Measurements from ENCODE around the gene IZUMO4.

The IZUMO4 gene

GRCh38 chr19:2051773-2052704, 44.7 kb upstream of the IZUMO4 start:
- Histone ChIP-seq H3K4me3 (peak overlapping the region; percentile 100), H3K9me3 (no peaks in the 10 kb centered on the region), H3K27ac (peak overlapping the region; percentile 97 to 100), H3K4me1 (peaks cover 10 to 57% (median 47%) of the 10 kb centered on the region in 4 donors), H3K27me3 (no peaks in the 10 kb centered on the region), H3K36me3 (peaks cover 0 to 13% (median 10%) of the 10 kb centered on the region in 3 donors)
- no peak for DNase-seq
- intact Hi-C loops (cut with DNase I; ENCODE audit: low total_unique reads): no loop called here
- no peak for TF ChIP-seq CTCF (IDR thresholded peaks at IDR 0.05)

GRCh38 chr19:2053601-2054389, 42.9 kb upstream of the IZUMO4 start:
- Histone ChIP-seq H3K4me1 (peaks cover 2 to 55% (median 34%) of the 10 kb centered on the region in 4 donors), H3K4me3 (no peak overlapping the region), H3K36me3 (peaks cover 0 to 6% (median 5%) of the 10 kb centered on the region in 3 donors), H3K27ac (no peak overlapping the region), H3K9me3 (no peaks in the 10 kb centered on the region), H3K27me3 (no peaks in the 10 kb centered on the region)
- peak; percentile 54 to 72 for DNase-seq
- TF ChIP-seq CTCF (IDR thresholded peaks at IDR 0.05): no peak
- intact Hi-C loops (cut with DNase I; ENCODE audit: low total_unique reads): no loop called here

GRCh38 chr19:2054763-2055162, 42.0 kb upstream of the IZUMO4 start:
- TF ChIP-seq CTCF (IDR thresholded peaks at IDR 0.05): no peak
- H3K4me3 ChIP-seq: no peak overlapping the region
- no peaks in the 10 kb centered on the region for H3K9me3 ChIP-seq
- peaks cover 2 to 56% (median 34%) of the 10 kb centered on the region in 4 donors for H3K4me1 ChIP-seq
- DNase-seq: no peak
- H3K36me3 ChIP-seq: no peaks in the 10 kb centered on the region
- intact Hi-C loops (cut with DNase I; ENCODE audit: low total_unique reads): no loop called here
- H3K27ac ChIP-seq: no peak overlapping the region
- H3K27me3 ChIP-seq: no peaks in the 10 kb centered on the region

GRCh38 chr19:2055931-2056836, 40.5 kb upstream of the IZUMO4 start:
- peaks cover 10 to 69% (median 46%) of the 10 kb centered on the region in 4 donors for H3K4me1 ChIP-seq
- H3K4me3 ChIP-seq: peak overlapping the region; percentile 38 to 47
- no peaks in the 10 kb centered on the region for H3K9me3 ChIP-seq
- H3K27ac ChIP-seq: peak overlapping the region; percentile 98 to 100
- no peaks in the 10 kb centered on the region for H3K36me3 ChIP-seq
- no peak for TF ChIP-seq CTCF (IDR thresholded peaks at IDR 0.05)
- intact Hi-C loops (cut with DNase I; ENCODE audit: low total_unique reads): no loop called here
- peak; percentile 67 to 82 for DNase-seq
- H3K27me3 ChIP-seq: no peaks in the 10 kb centered on the region

GRCh38 chr19:2056837-2057192, 39.9 kb upstream of the IZUMO4 start:
- Histone ChIP-seq H3K27me3 (no peaks in the 10 kb centered on the region), H3K27ac (peak overlapping the region; percentile 98 to 100)

More at GRCh38 chr19:2056837-2057192, 39.9 kb upstream of the IZUMO4 start:
- no peak for TF ChIP-seq CTCF (IDR thresholded peaks at IDR 0.05)
- Histone ChIP-seq H3K4me1 (peaks cover 10 to 65% (median 42%) of the 10 kb centered on the region in 4 donors), H3K9me3 (no peaks in the 10 kb centered on the region), H3K4me3 (no peak overlapping the region), H3K36me3 (no peaks in the 10 kb centered on the region)
- intact Hi-C loops (cut with DNase I; ENCODE audit: low total_unique reads): no loop called here
- no peak for DNase-seq
